Esophagus muscularis mucosa (tissue), 4 donors: ENCODE results near the gene SLC49A3. TPM values are rescaled to one million over a fixed set of nuclear protein-coding genes. Genes with fewer than 3 reads are reported as not detected.
"Not testable (repeated sequence)": the region's sequence is repeated elsewhere in the genome, so short reads cannot be mapped to it uniquely, and the experiment has no call there.

Experiments
- DNase-seq: peaks from one replicate; pipeline ENCODE4 v3.0.0-alpha.2; 2017; ENCODE audit errors: extremely low spot score
- H3K27ac ChIP-seq, 4 donors: fragments of 200-600 bp; sonication (generic); replicated peaks in 1 of 4; 1 replicate in 3 of 4; 2 replicates in 1 of 4; pipeline ENCODE4 v1.5.1; 2016 to 2019; ENCODE audit warnings: mild to moderate bottlenecking in 1 of 4
- H3K27me3 ChIP-seq, 4 donors: fragments of 200-600 bp; sonication (generic); one replicate each; pipeline versions ENCODE4 v1.5.1 to v1.6.0; 2016 to 2019
- H3K36me3 ChIP-seq, 4 donors: fragments of 200-600 bp; sonication (generic); one replicate each; pipeline ENCODE4 v1.5.1; 2016 to 2019
- H3K4me1 ChIP-seq, 4 donors: fragments of 200-600 bp; sonication (generic); one replicate each; pipeline ENCODE4 v1.5.1; 2016 to 2019
- H3K4me3 ChIP-seq, 4 donors: fragments of 200-600 bp; sonication (generic); 1 replicate in 2 of 4; 2 replicates in 2 of 4; pipeline ENCODE4 v1.5.1; 2016 to 2019; ENCODE audit warnings: mild to moderate bottlenecking in 4 of 4, moderate library complexity in 1 of 4
- H3K9me3 ChIP-seq, 4 donors: fragments of 200-600 bp; sonication (generic); 1 replicate in 3 of 4; 2 replicates in 1 of 4; pipeline ENCODE4 v1.5.1; 2016 to 2019
- CTCF ChIP-seq, 3 experiments: fragments of 200-600 bp in 2 of 3; fragments of 450-650 bp in 1 of 3; sonication (generic) in 2 of 3; IDR thresholded peaks; one replicate each; pipeline ENCODE4 v1.5.1; 2017 to 2019; ENCODE audit warnings: antibody characterized with exemption in 3 of 3, mild to moderate bottlenecking in 2 of 3, moderate library complexity in 1 of 3
- EP300 ChIP-seq: sonication (generic); formaldehyde crosslinking; IDR thresholded peaks from one replicate; pipeline ENCODE4 v1.6.1; 2017; ENCODE audit warnings: antibody characterized with exemption
- POLR2A ChIP-seq: fragments of 450-650 bp; IDR thresholded peaks from one replicate; pipeline ENCODE4 v1.6.1; 2017; ENCODE audit warnings: antibody characterized with exemption, moderate library complexity, mild to moderate bottlenecking, low read depth
- POLR2AphosphoS5 ChIP-seq, 2 donors: sonication (generic); formaldehyde crosslinking; IDR thresholded peaks; one replicate each; pipeline ENCODE4 v1.6.1; 2017; ENCODE audit warnings: antibody characterized with exemption in 2 of 2
- WGBS: methylation state at CpG from one replicate; pipeline ENCODE4 v1.1.5; 2018; 5-methylcytosine and 5-hydroxymethylcytosine counted together
- intact Hi-C: fragments of 100-400 bp; cut with DNase I; formaldehyde crosslinking; loops from one replicate; pipeline ENCODE4 v1.15.1; 2023
- total RNA-seq, 4 donors: library from RNA; depleted of rRNA; stranded (reverse); fragments of >200 nt; gene quantifications; one replicate each; pipeline versions ENCODE4 v1.1.0 to v1.2.1, GENCODE V29; 2016

Gene SLC49A3
- total RNA-seq, 4 donors from 2014 or later: 5.5 to 9.4 (median 7.6) TPM

GRCh38 chr4:673349-674091 lies 15.4 kb downstream of the SLC49A3 start:
- peak overlapping the region; percentile 88 to 97 (median 94) for H3K4me3 ChIP-seq
- intact Hi-C loops: no loop called here
- H3K36me3 ChIP-seq: peaks cover 18 to 33% (median 27%) of the 10 kb centered on the region in 4 donors
- 25% methylated on average over 20 of the region's 55 CpGs for WGBS
- no peaks in the 10 kb centered on the region for H3K27me3 ChIP-seq
- no peak for DNase-seq
- peak overlapping the region; percentile 94 to 97 (median 96) for H3K27ac ChIP-seq
- H3K4me1 ChIP-seq: peaks cover 17 to 32% (median 24%) of the 10 kb centered on the region in 4 donors
- TF ChIP-seq EP300: no peak
- no peak for TF ChIP-seq CTCF (IDR thresholded peaks at IDR 0.05)
- no peak for TF ChIP-seq POLR2A
- no peak for TF ChIP-seq POLR2AphosphoS5 (IDR thresholded peaks at IDR 0.05)
- H3K9me3 ChIP-seq: no peaks in the 10 kb centered on the region

- Histone ChIP-seq H3K36me3 (peaks cover 18 to 33% (median 27%) of the 10 kb centered on the region in 4 donors), H3K9me3 (no peaks in the 10 kb centered on the region), H3K27me3 (no peaks in the 10 kb centered on the region), H3K4me3 (no peak overlapping the region), H3K27ac (no peak overlapping the region), H3K4me1 (peaks cover 17 to 32% (median 24%) of the 10 kb centered on the region in 4 donors)
- intact Hi-C loops: no loop called here
- TF ChIP-seq POLR2A (no peak), EP300 (no peak), CTCF (IDR thresholded peaks at IDR 0.05) (no peak), POLR2AphosphoS5 (IDR thresholded peaks at IDR 0.05) (no peak)
- 76% methylated on average over 2 of the region's 3 CpGs for WGBS
- DNase-seq: no peak
Measured at GRCh38 chr4:671769-672168, 17.2 kb downstream of the SLC49A3 start.

GRCh38 chr4:669806-670559 lies 19.0 kb downstream of the SLC49A3 start:
- H3K27ac ChIP-seq, DNase-seq, intact Hi-C loops, H3K4me3 ChIP-seq, H3K9me3 ChIP-seq: not testable (repeated sequence)
- peak in 1 of 2 donors; percentile 15 for TF ChIP-seq POLR2AphosphoS5 (IDR thresholded peaks at IDR 0.05)
- Histone ChIP-seq H3K27me3 (peaks cover 0 to 10% (median 0%) of the 10 kb centered on the region in 4 donors), H3K36me3 (peaks cover 18 to 33% (median 27%) of the 10 kb centered on the region in 4 donors), H3K4me1 (peaks cover 8 to 16% (median 15%) of the 10 kb centered on the region in 4 donors)
- whole genome bisulfite sequencing: 94% methylated on average over 11 of the region's 11 CpGs

- Histone ChIP-seq H3K27me3 (peaks cover 0 to 28% (median 0%) of the 10 kb centered on the region in 4 donors), H3K4me1 (peaks cover 6 to 24% (median 20%) of the 10 kb centered on the region in 4 donors), H3K36me3 (peaks cover 18 to 33% (median 27%) of the 10 kb centered on the region in 4 donors)
- H3K4me3 ChIP-seq, H3K9me3 ChIP-seq, intact Hi-C loops, H3K27ac ChIP-seq, DNase-seq: not testable (repeated sequence)
- 93% methylated on average over 6 of the region's 6 CpGs for WGBS
Measured at GRCh38 chr4:668219-668618, 20.7 kb downstream of the SLC49A3 start.

- no peak overlapping the region for H3K27ac ChIP-seq
- H3K36me3 ChIP-seq: peaks cover 17 to 27% (median 22%) of the 10 kb centered on the region in 4 donors
- intact Hi-C loops: no loop called here
- DNase-seq: no peak
- 58% methylated on average over 6 of the region's 10 CpGs for WGBS
- H3K4me1 ChIP-seq: peaks cover 5 to 21% (median 18%) of the 10 kb centered on the region in 4 donors
- H3K4me3 ChIP-seq: no peak overlapping the region
- TF ChIP-seq CTCF (IDR thresholded peaks at IDR 0.05): no peak
- no peak for TF ChIP-seq EP300
- TF ChIP-seq POLR2AphosphoS5 (IDR thresholded peaks at IDR 0.05): no peak
- no peak for TF ChIP-seq POLR2A
- no peaks in the 10 kb centered on the region for H3K9me3 ChIP-seq
- peaks cover 0 to 33% (median 0%) of the 10 kb centered on the region in 4 donors for H3K27me3 ChIP-seq
Measured at GRCh38 chr4:667545-667925, 21.4 kb downstream of the SLC49A3 start.
